ENCODE results near the gene FAM174B.
"Not testable (repeated sequence)": the region's sequence is repeated elsewhere in the genome, so short reads cannot be mapped to it uniquely, and the experiment has no call there.

Gene FAM174B

GRCh38 chr15:92614791-92615785, 40.5 kb downstream of the FAM174B start:
- Histone ChIP-seq H3K4me3 (no peak overlapping the region), H3K36me3 (ENCODE audit: insufficient read depth, low read length) (no peaks in the 10 kb centered on the region), H3K9me3 (ENCODE audit: low read depth, low read length) (no peaks in the 10 kb centered on the region), H3K27ac (no peak overlapping the region), H3K9ac (ENCODE audit: insufficient read length) (no peak overlapping the region)
- TF ChIP-seq EZH2 (IDR thresholded peaks at IDR 0.05) (no peak), POLR2AphosphoS5 (IDR thresholded peaks at IDR 0.05; ENCODE audit: borderline replicate concordance, low read depth, low read length) (no peak), FOXP2 (optimal IDR thresholded peaks at IDR 0.05; ENCODE audit: control extremely low read depth, extremely low read length, insufficient read depth) (no peak)
- DNase-seq (ENCODE audit: low read depth, low spot score): no peak

GRCh38 chr15:92614301-92614700, 41.3 kb downstream of the FAM174B start:
- H3K4me3 ChIP-seq: no peak overlapping the region
- TF ChIP-seq POLR2AphosphoS5 (IDR thresholded peaks at IDR 0.05; ENCODE audit: borderline replicate concordance, low read depth, low read length) (no peak), EZH2 (IDR thresholded peaks at IDR 0.05) (no peak), FOXP2 (optimal IDR thresholded peaks at IDR 0.05; ENCODE audit: control extremely low read depth, extremely low read length, insufficient read depth) (no peak)
- no peak for DNase-seq (ENCODE audit: low read depth, low spot score)
- no peak overlapping the region for H3K27ac ChIP-seq
- H3K9ac ChIP-seq (ENCODE audit: insufficient read length): no peak overlapping the region
- no peaks in the 10 kb centered on the region for H3K36me3 ChIP-seq (ENCODE audit: insufficient read depth, low read length)
- H3K9me3 ChIP-seq (ENCODE audit: low read depth, low read length): no peaks in the 10 kb centered on the region

- Histone ChIP-seq H3K27ac (no peak overlapping the region), H3K4me3 (no peak overlapping the region), H3K9ac (ENCODE audit: insufficient read length) (no peak overlapping the region), H3K9me3 (ENCODE audit: low read depth, low read length) (no peaks in the 10 kb centered on the region), H3K36me3 (ENCODE audit: insufficient read depth, low read length) (no peaks in the 10 kb centered on the region)
- TF ChIP-seq EZH2 (IDR thresholded peaks at IDR 0.05): no peak
- no peak for DNase-seq (ENCODE audit: low read depth, low spot score)
These were observed 41.7 kb downstream of the FAM174B start for GRCh38 chr15:92613841-92614240.

- no peak for DNase-seq (ENCODE audit: low read depth, low spot score)
- no peak overlapping the region for H3K27ac ChIP-seq
- H3K9ac ChIP-seq (ENCODE audit: insufficient read length): no peak overlapping the region
- TF ChIP-seq POLR2AphosphoS5 (IDR thresholded peaks at IDR 0.05; ENCODE audit: borderline replicate concordance, low read depth, low read length) (no peak), FOXP2 (optimal IDR thresholded peaks at IDR 0.05; ENCODE audit: control extremely low read depth, extremely low read length, insufficient read depth) (no peak), EZH2 (IDR thresholded peaks at IDR 0.05) (no peak)
- no peaks in the 10 kb centered on the region for H3K36me3 ChIP-seq (ENCODE audit: insufficient read depth, low read length)
- no peak overlapping the region for H3K4me3 ChIP-seq
- no peaks in the 10 kb centered on the region for H3K9me3 ChIP-seq (ENCODE audit: low read depth, low read length)
These were observed 42.7 kb downstream of the FAM174B start for GRCh38 chr15:92612891-92613290.

- H3K9me3 ChIP-seq (ENCODE audit: low read depth, low read length): no peaks in the 10 kb centered on the region
- H3K27ac ChIP-seq: no peak overlapping the region
- TF ChIP-seq FOXP2 (optimal IDR thresholded peaks at IDR 0.05; ENCODE audit: control extremely low read depth, extremely low read length, insufficient read depth) (no peak), POLR2AphosphoS5 (IDR thresholded peaks at IDR 0.05; ENCODE audit: borderline replicate concordance, low read depth, low read length) (no peak), EZH2 (IDR thresholded peaks at IDR 0.05) (no peak)
- DNase-seq (ENCODE audit: low read depth, low spot score): no peak
- no peak overlapping the region for H3K9ac ChIP-seq (ENCODE audit: insufficient read length)
- H3K4me3 ChIP-seq: no peak overlapping the region
- no peaks in the 10 kb centered on the region for H3K36me3 ChIP-seq (ENCODE audit: insufficient read depth, low read length)
These were observed 43.4 kb downstream of the FAM174B start for GRCh38 chr15:92611995-92612745.

GRCh38 chr15:92611150-92611549, 44.4 kb downstream of the FAM174B start:
- Histone ChIP-seq H3K9me3 (ENCODE audit: low read depth, low read length) (no peaks in the 10 kb centered on the region), H3K9ac (ENCODE audit: insufficient read length) (no peak overlapping the region), H3K27ac (no peak overlapping the region), H3K36me3 (ENCODE audit: insufficient read depth, low read length) (no peaks in the 10 kb centered on the region), H3K4me3 (no peak overlapping the region)
- DNase-seq (ENCODE audit: low read depth, low spot score): no peak
- TF ChIP-seq POLR2AphosphoS5 (IDR thresholded peaks at IDR 0.05; ENCODE audit: borderline replicate concordance, low read depth, low read length) (no peak), EZH2 (IDR thresholded peaks at IDR 0.05) (no peak), FOXP2 (optimal IDR thresholded peaks at IDR 0.05; ENCODE audit: control extremely low read depth, extremely low read length, insufficient read depth) (no peak)

- H3K4me3 ChIP-seq: no peak overlapping the region
- no peaks in the 10 kb centered on the region for H3K9me3 ChIP-seq (ENCODE audit: low read depth, low read length)
- no peak for DNase-seq (ENCODE audit: low read depth, low spot score)
- H3K36me3 ChIP-seq (ENCODE audit: insufficient read depth, low read length): no peaks in the 10 kb centered on the region
- no peak overlapping the region for H3K27ac ChIP-seq
- no peak for TF ChIP-seq POLR2AphosphoS5 (IDR thresholded peaks at IDR 0.05; ENCODE audit: borderline replicate concordance, low read depth, low read length)
- no peak overlapping the region for H3K9ac ChIP-seq (ENCODE audit: insufficient read length)
These were observed 45.5 kb downstream of the FAM174B start for GRCh38 chr15:92610101-92610520.

GRCh38 chr15:92608866-92609700, 46.5 kb downstream of the FAM174B start:
- no peaks in the 10 kb centered on the region for H3K36me3 ChIP-seq (ENCODE audit: insufficient read depth, low read length)
- no peak for DNase-seq (ENCODE audit: low read depth, low spot score)
- H3K4me3 ChIP-seq: no peak overlapping the region
- no peaks in the 10 kb centered on the region for H3K9me3 ChIP-seq (ENCODE audit: low read depth, low read length)
- no peak overlapping the region for H3K9ac ChIP-seq (ENCODE audit: insufficient read length)
- TF ChIP-seq EZH2 (IDR thresholded peaks at IDR 0.05) (no peak), FOXP2 (optimal IDR thresholded peaks at IDR 0.05; ENCODE audit: control extremely low read depth, extremely low read length, insufficient read depth) (no peak), POLR2AphosphoS5 (IDR thresholded peaks at IDR 0.05; ENCODE audit: borderline replicate concordance, low read depth, low read length) (no peak)
- H3K27ac ChIP-seq: no peak overlapping the region

- not testable (repeated sequence) for H3K4me3 ChIP-seq; H3K27ac ChIP-seq; DNase-seq (ENCODE audit: low read depth, low spot score); H3K36me3 ChIP-seq (ENCODE audit: insufficient read depth, low read length); H3K9ac ChIP-seq (ENCODE audit: insufficient read length); H3K9me3 ChIP-seq (ENCODE audit: low read depth, low read length)
These were observed 48.8 kb downstream of the FAM174B start for GRCh38 chr15:92606836-92607150.
